ENCODE data around the gene LCOR. TPM values are rescaled to one million over a fixed set of nuclear protein-coding genes. Genes with fewer than 3 reads are reported as not detected.

LCOR gene
- total and polyA plus RNA-seq, 4 donors, result 3.3 to 68.4 (median 17.9) TPM

DNA sequence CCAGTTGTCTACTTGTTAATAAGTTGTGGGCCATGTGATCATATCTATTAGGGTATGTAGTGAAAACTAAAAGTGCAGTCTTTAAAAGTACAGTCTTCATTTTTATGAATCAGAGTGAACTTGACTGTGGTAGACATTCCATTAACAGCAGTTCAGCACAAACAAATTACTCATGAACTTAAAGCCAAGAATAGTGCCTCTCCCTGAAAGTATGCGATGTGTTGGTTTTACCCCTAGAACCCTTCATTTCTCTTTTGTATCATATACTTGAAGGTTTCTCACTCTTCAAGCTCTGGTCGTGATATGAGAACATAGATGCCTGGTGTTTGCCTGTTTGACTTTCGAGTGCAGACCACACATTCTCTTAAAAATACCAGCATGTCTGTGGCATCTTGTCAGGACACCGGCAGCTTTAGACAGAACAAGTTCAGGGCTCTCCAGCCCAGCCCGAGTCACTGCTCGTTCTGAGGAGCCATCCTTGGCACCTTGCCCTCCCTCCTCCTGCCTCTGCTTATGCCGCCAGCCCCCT is 159.3 kb downstream of the LCOR start:
- H3K36me3 ChIP-seq (ENCODE audit: control insufficient read depth in 4 of 4, insufficient read depth in 4 of 4, low read length in 4 of 4), result no peaks in the 10 kb centered on the region
- H3K9me3 ChIP-seq (ENCODE audit: control insufficient read depth in 4 of 4, insufficient read depth in 3 of 4, low read length in 3 of 4), result no peaks in the 10 kb centered on the region
- TF ChIP-seq, protein P1, sequence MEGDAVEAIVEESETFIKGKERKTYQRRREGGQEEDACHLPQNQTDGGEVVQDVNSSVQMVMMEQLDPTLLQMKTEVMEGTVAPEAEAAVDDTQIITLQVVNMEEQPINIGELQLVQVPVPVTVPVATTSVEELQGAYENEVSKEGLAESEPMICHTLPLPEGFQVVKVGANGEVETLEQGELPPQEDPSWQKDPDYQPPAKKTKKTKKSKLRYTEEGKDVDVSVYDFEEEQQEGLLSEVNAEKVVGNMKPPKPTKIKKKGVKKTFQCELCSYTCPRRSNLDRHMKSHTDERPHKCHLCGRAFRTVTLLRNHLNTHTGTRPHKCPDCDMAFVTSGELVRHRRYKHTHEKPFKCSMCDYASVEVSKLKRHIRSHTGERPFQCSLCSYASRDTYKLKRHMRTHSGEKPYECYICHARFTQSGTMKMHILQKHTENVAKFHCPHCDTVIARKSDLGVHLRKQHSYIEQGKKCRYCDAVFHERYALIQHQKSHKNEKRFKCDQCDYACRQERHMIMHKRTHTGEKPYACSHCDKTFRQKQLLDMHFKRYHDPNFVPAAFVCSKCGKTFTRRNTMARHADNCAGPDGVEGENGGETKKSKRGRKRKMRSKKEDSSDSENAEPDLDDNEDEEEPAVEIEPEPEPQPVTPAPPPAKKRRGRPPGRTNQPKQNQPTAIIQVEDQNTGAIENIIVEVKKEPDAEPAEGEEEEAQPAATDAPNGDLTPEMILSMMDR (IDR thresholded peaks at IDR 0.05; ENCODE audit: control extremely low read depth, extremely low read depth), result no peak
- no peak overlapping the region for H3K4me3 ChIP-seq
- no peak overlapping the region for H3K9ac ChIP-seq (ENCODE audit: insufficient read depth in 1 of 2, low read length in 2 of 2)
- WGBS, 2 donors, result 59 to 72% methylated on average over 7 of the region's 7 CpGs
- DNase-seq (peak; percentile 24 to 42 (median 39)), ATAC-seq (ENCODE audit: insufficient read depth, low FRiP score) (no peak)
- no peaks in the 10 kb centered on the region for H3K27me3 ChIP-seq (ENCODE audit: control insufficient read depth in 3 of 3, insufficient read depth in 3 of 3, low read length in 2 of 3)
- H3K4me1 ChIP-seq (ENCODE audit: control insufficient read depth in 5 of 5, insufficient read depth in 5 of 5, low read length in 5 of 5), result peaks cover 0 to 23% (median 8%) of the 10 kb centered on the region in 5 donors
- no peak overlapping the region for H3K27ac ChIP-seq (ENCODE audit: low read depth in 1 of 2, low read length in 1 of 2)

DNA sequence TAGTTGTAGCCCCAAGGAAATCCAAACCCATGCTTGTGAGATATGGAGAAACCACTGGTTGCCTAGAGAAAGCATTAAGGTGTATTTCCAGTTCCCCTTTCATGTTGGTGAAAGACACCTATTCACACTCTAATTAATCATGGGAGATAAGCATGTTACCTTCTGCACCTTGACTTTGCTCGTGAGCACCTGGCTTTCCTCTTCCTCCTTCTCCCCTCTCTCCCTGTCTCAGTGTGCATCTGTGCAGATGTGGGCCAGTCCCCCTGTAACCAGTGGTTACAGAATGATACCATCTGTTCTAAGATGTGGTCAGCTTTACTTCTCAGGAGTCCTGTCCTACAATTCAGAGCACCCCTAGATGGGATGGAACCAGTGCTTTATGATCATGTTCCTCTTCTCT is 160.6 kb downstream of the LCOR start:
- whole genome bisulfite sequencing, 2 donors, result 65 to 94% methylated on average over 1 of the region's 1 CpG
- TF ChIP-seq, protein P1 (IDR thresholded peaks at IDR 0.05; ENCODE audit: control extremely low read depth, extremely low read depth), result no peak
- ATAC-seq (ENCODE audit: insufficient read depth, low FRiP score) (no peak), DNase-seq (no peak)
- Histone ChIP-seq H3K27ac (ENCODE audit: low read depth in 1 of 2, low read length in 1 of 2) (no peak overlapping the region), H3K27me3 (ENCODE audit: control insufficient read depth in 3 of 3, insufficient read depth in 3 of 3, low read length in 2 of 3) (no peaks in the 10 kb centered on the region), H3K36me3 (ENCODE audit: control insufficient read depth in 4 of 4, insufficient read depth in 4 of 4, low read length in 4 of 4) (no peaks in the 10 kb centered on the region), H3K9ac (ENCODE audit: insufficient read depth in 1 of 2, low read length in 2 of 2) (no peak overlapping the region), H3K9me3 (ENCODE audit: control insufficient read depth in 4 of 4, insufficient read depth in 3 of 4, low read length in 3 of 4) (no peaks in the 10 kb centered on the region), H3K4me1 (ENCODE audit: control insufficient read depth in 5 of 5, insufficient read depth in 5 of 5, low read length in 5 of 5) (peaks cover 0 to 25% (median 8%) of the 10 kb centered on the region in 5 donors), H3K4me3 (no peak overlapping the region)

DNA sequence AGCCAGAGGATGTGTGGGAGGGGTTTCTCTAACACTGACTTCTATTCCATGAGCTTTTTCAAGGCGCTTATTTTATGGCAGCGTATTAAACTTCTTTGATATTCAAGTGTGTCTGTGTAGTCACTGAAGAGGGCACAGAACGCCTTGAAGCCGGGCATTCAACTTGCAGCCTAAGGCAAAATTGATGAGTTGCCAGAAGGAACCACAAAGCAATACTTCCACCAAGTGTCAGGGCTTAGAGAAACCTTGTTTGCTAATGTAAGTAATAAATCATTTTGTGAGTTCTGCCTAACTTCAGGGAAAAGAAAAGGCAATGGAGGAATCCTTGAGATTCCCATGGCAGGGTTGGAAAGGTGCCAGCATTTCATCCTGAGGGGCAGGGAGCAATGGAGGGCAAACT is 163.8 kb downstream of the LCOR start:
- no peaks in the 10 kb centered on the region for H3K9me3 ChIP-seq (ENCODE audit: control insufficient read depth in 4 of 4, insufficient read depth in 3 of 4, low read length in 3 of 4)
- WGBS, 2 donors, result 56 to 57% methylated on average over 4 of the region's 4 CpGs
- no peak overlapping the region for H3K4me3 ChIP-seq
- no peaks in the 10 kb centered on the region for H3K27me3 ChIP-seq (ENCODE audit: control insufficient read depth in 3 of 3, insufficient read depth in 3 of 3, low read length in 2 of 3)
- DNase-seq, result peak in 2 of 3 donors; percentile 23 to 35
- H3K4me1 ChIP-seq (ENCODE audit: control insufficient read depth in 5 of 5, insufficient read depth in 5 of 5, low read length in 5 of 5), result peaks cover 0 to 24% (median 8%) of the 10 kb centered on the region in 5 donors
- TF ChIP-seq, protein P1 (IDR thresholded peaks at IDR 0.05; ENCODE audit: control extremely low read depth, extremely low read depth), result no peak
- no peak overlapping the region for H3K9ac ChIP-seq (ENCODE audit: insufficient read depth in 1 of 2, low read length in 2 of 2)
- H3K36me3 ChIP-seq (ENCODE audit: control insufficient read depth in 4 of 4, insufficient read depth in 4 of 4, low read length in 4 of 4), result no peaks in the 10 kb centered on the region
- no peak for ATAC-seq (ENCODE audit: insufficient read depth, low FRiP score)
- no peak overlapping the region for H3K27ac ChIP-seq (ENCODE audit: low read depth in 1 of 2, low read length in 1 of 2)

Data from lung (tissue), 12 donors.